ENCODE data around the gene ACTL7B.
"Not testable (repeated sequence)": the region's sequence is repeated elsewhere in the genome, so short reads cannot be mapped to it uniquely, and the experiment has no call there.

Gene ACTL7B, protein sequence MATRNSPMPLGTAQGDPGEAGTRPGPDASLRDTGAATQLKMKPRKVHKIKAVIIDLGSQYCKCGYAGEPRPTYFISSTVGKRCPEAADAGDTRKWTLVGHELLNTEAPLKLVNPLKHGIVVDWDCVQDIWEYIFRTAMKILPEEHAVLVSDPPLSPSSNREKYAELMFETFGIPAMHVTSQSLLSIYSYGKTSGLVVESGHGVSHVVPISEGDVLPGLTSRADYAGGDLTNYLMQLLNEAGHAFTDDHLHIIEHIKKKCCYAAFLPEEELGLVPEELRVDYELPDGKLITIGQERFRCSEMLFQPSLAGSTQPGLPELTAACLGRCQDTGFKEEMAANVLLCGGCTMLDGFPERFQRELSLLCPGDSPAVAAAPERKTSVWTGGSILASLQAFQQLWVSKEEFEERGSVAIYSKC

DNA sequence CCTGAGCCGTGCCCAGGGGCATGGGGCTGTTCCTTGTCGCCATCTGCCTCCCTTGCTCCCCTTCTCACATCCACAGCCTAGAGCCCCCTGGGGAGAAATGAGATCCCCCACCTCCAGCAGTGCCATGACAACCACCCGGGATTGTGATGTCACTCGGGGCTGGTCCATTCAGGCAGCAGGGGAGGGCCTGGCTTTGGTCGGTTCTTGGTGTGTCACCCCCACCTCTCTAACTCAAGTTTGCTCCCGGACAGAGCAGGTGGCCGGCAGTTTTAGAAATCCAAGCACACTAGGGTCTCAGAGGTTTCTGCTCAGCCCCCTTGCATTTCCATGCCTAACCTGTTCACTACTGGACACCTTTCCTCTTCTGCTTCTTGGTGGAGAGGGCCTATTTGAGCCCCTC is at the start of gene ACTL7B:
ACTL7B (minus strand) TSS at position 99 of the 400 bp plus-strand sequence; CDS start at position 43, 56 bp downstream.
- no peak for DNase-seq (ENCODE audit: low read depth, low spot score)

DNA sequence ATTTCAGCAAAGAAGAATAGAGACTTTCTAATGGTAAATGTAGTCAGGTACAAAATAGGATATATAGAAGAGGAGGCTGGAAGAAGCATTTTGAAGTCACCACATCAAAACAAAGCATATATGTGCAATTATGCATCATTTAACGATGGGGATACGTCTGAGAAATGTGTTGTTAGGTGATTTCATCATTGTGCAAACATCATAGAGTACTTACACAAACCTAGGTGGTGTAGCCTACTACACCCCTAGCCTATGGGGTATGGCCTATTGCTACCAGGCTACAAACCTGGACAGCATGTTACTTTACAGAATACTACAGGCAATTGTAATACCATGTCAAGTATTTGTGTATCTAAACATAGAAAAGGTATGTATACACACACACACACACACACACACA is 49.7 kb upstream of the ACTL7B start:
- DNase-seq (ENCODE audit: low read depth, low spot score), result no peak

DNA sequence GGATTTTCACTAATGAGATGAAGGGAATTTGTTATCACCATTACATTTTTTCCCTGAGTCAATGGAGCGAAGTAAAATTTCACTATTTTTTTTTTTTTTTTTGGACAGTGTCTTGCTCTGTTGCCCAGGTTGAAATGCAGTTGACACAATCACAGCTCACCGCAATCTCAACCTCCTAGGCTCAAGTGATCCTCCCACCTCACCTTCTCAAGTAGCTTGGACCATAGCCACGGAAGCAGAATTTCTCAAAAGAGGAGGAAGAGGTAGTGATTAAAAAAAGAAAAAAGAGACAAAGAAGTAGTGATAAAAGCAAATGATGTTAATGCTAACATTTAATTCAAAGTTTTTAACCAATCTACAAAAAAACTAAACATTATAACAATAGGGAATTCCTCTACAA is 48.4 kb upstream of the ACTL7B start:
- no peak for DNase-seq (ENCODE audit: low read depth, low spot score)

DNA sequence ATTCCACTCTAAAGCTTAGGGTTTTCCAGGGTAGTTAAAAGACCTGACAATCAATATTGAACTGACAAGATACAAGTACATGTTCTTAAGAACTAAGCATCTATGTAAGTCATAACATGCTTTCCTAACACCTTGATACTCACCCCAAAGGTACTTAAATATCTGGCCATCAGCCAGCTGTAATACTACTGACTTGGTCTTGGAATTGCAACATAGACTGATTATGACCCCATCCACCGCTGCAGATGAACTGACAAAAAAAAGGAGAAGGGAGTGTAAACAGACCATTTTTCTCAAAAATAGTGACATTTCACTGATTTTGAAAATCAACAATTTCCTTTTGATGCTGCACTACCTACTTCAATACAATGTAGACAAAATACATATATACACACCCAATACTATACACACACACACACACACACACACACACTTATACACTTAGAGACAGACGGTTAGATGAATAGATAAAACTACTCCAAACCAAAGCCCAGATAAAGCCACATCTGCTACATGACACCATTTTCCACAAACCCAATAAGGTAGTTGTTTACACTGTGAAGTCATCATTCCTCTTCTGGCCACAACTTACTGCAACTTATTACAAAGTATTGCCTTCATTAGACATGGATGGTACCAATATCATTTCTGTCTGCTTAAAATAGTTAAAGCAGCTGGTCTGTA is 47.8 kb upstream of the ACTL7B start:
- no peak for DNase-seq (ENCODE audit: low read depth, low spot score)

DNA sequence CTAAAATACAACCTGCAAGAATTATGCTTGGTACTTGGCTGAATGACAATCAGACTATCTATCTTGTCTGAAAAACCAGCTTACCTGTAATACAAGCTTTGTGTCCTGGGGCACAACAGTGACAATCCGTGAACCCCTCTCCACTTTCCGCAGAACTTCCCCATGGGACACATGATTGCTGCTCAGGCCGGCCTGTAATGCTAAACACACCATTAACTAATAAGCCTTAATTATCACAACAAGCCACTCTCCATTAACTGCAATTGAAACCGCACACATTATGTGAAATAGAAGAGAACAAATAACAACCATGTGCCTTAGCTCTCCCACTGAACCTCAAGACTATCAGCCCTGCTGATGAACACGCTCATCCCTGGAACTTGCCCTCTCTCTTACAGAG is 44.4 kb upstream of the ACTL7B start:
- DNase-seq (ENCODE audit: low read depth, low spot score), result no peak

DNA sequence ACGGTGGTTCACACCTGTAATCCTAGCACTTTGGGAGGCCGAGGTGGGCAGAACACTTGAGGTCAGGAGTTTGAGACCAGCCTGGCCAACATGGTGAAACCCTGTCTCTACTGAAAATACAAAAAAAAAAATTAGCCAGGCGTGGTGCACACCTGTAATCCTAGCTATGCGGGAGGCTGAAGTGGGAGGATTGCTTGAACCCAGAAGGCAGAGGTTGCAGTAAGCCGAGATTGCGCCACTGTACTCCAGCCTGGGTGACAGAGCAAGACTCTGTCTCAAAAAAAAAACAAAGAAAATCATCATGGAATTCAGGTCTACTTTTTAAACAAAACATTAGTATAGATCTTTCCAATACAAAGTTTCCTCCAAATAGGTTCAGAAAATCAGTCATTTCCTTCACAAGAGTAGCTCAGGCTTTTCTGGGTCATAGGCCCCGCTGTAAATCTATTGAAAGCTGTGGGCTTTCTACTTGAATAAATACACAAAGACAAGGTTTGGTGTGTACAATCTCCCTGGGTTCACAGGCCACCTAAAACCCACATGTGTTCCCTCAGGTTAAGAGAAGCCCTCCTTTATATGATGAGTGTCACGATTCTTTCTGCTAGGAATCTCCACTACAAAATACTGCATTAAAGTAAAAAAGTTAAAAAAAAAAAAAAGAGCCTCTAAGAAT is 43.4 kb upstream of the ACTL7B start:
- DNase-seq (ENCODE audit: low read depth, low spot score), result not testable (repeated sequence)

DNA sequence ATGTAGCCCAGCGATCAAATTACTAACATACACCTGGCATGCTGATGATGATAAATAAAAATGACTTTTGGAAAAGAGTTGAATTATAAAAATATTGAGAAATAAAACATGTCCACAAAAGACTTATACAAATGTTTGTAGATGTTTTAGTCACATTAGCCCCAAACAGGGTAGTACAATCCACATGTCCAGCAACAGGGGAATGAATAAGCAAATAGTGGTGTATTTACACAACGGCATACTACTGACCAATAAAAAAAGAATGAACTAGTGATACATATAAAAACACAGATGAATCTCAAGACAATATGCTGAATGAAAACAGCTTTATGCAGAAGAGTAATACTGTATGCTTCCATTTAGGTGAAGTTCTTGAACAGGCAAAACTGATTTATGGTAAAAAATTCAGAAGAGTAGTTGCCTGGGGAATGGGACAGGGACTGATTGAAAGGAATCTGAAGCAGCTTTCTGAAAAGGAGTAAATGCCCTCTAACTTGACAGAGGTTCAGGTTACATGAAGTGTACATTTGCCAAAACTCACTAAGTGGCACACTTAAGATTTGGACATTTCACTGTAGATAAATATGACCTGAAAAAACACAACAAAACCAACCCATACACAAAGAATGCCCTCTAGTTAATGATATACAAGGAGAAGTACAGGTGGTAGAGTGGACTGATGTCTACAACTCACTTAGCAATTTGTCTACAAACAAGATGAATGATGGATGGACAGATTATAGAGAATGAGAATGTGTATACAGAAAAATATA is 41.7 kb upstream of the ACTL7B start:
- no peak for DNase-seq (ENCODE audit: low read depth, low spot score)

DNA sequence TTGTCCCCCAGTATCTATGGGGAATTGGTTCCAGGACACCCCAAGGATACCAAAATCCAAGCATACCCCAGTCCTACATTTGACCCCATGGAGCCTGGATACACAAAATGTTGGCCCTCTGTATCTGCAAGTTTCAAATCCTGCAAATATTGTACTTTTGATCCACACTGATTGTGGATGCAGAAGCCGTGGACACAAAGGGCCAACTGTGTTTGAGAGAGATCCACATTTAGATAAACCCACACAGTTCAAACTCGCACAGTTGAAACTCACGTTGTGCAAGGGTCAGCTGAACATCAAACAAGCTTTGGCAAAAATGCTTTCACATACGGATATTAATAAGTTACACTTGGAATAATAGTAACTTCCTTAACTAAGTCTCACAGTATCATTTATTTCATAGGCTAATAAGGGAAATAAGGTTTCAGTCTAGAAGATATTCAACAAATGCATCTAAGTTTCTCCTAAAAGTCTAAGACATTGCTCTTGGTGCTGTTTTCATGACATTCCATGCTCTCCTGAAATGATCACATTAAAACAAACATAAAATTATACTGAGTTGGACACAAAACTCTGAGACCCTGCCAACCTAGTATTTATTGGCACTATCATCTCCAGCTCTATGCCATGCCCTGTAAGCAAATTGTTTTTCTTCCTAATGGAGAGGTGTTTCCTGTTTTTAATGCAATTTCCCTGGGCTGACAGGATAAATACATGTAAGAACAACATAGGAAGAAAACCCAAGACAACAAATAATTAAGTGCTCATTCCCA is 38.6 kb upstream of the ACTL7B start:
- no peak for DNase-seq (ENCODE audit: low read depth, low spot score)

DNA sequence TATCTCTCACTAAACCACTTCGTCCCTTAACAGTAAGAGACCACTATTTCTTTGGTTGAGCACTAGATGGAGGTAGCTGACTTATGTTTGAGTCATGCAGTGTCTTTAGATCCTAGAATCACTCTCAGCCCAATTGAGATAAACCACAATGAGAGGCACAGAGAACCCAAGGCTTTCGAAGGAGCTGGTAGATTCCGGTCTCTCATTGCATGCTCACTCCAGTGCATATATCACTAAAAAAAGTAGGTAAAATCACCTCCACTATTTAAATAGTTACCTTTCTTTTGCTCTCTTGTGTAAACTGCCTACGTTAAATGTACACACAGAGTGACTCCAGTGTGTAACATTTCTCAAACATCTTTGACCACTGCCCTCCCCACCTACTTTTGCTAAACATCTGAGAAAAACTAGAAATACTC is 33.9 kb upstream of the ACTL7B start:
- DNase-seq (ENCODE audit: low read depth, low spot score), result no peak

DNA sequence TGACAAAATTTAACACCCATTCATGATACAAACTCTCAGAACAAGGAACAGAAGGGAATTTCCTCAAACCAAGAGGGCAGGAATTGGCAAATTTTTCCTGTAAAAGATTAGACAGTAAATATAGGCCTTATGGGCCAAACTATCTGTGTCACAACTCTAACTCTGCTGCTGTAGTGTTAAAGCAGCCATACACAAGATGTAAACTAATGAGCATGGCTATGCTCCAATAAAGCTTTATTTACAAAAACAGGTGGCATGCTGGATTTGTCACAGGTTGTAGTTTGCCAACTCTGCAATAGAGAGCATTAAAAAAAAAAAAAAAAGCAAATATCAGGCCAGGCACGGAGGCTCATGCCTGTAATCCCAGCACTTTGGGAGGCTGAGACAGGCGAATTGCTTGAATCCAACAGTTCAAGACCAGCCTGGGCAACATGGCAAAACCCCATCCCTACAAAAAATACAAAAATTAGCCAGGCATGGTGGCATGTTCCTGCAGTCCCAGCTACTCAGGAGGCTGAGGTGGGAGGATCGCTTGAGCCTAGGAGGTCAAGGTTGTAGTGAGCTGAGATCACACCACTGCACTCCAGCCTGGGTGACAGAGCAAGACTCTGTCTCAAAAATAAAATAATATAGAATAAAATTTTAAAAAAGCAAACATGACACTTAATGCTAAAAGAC is 30.9 kb upstream of the ACTL7B start:
- DNase-seq (ENCODE audit: low read depth, low spot score), result not testable (repeated sequence)

DNA sequence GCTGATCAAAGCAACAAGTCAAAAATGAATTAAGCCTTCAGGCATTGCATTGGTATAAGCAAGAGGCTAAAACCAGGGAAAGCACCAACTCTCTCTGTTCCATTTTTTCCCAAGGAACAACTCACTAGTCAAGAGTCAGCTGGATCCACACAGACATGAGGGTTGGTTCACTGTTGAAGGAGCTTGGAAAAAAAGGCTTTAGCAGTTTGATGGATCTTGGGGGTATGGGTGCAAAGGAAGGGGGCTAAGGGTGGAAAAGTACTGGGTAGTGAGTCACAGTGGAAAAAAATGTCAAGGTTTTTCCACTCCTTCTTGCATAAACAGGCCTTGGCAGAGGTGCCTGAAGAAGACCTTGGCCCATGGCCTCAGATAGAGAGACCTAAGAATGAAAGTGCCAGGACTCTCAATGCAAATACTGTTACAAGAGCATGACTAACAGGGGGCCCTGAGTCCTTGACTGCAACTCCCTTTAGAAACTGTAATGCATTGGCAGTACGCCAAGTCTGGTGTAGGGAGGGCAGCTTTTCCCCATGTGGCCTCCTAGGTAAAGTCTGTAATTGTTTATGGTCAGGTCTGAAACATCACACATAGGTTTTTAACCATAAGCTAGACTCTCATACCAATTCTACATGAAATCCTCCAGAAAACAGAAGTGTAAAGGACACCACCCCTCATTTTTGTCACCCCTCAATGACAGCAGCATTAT is 30.0 kb upstream of the ACTL7B start:
- DNase-seq (ENCODE audit: low read depth, low spot score), result no peak

DNA sequence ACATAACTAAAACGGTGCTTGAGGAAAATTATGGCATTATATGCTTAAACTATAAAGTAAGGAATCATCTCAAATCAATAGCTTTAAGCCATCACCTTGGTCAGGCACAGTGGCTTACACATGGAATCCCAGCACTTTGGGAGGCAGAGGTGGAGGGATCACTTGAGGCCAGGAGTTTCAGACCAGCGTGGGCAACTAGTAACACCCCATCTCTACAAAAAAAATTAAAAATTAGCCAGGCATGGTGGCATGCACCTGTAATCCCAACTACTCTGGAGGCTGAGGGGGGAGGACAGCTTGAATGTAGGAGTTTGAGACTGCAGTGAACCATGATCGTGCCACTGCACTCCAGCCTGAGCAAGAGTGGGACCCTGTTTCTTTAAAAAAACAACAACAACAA is 28.9 kb upstream of the ACTL7B start:
- DNase-seq (ENCODE audit: low read depth, low spot score), result no peak

DNA sequence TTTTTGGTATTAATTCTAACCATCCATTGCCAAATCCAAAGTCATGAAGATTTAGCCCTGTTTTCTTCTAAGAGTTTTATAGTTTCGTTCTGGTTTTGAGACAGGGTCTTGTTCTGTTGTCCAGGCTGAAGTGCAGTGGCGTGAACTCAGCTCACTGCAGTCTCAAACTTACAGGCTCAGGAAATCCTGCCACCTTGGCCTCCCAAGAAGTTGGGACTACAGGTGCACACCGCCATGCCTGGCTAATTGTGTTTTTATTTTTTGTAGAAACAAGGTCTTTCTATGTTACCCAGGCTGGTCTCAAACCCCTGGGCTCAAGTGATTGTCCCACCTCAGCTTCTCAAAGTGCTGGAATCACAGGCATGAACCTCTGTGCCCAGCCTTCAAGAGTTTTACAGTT is 27.3 kb upstream of the ACTL7B start:
- DNase-seq (ENCODE audit: low read depth, low spot score), result no peak

DNA sequence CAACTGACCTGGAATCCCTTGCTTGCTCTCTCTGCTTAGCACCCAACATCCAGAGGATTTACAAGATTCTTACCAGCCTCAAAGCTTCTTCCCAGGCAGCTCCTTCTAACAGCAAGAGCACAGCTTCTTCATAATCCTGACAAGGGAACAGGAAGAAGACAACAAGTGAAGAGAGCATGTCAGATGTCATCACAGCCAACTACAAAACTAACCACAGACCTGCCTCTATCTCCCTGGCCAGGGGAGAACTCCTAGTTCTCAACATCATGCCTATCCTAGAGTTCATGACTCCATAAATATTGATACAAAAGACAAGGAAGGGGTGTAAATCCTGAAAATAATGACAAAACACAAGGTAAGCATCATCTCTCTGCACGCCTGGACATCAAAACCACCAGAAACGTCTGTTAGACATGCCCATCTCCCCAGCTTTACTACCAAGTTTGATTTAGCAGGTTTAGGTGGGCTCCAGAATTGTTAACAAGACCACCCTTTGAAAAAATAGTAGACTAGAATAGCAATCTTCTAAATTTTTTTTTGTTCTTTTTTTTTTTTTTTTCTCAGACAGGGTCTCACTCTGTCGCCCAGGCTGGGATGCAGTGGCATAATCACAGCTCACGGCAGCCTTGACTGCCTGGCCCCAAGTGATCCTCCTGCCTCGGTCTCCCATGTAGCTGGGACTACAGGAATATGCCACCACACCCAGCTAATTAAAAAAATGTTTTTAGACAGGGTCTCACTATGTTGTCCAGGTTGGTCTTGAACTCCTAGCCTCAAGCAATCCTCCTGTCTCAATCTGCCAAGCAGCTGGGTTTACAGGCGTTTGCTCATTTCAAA is 26.5 kb upstream of the ACTL7B start:
- DNase-seq (ENCODE audit: low read depth, low spot score), result no peak

DNA sequence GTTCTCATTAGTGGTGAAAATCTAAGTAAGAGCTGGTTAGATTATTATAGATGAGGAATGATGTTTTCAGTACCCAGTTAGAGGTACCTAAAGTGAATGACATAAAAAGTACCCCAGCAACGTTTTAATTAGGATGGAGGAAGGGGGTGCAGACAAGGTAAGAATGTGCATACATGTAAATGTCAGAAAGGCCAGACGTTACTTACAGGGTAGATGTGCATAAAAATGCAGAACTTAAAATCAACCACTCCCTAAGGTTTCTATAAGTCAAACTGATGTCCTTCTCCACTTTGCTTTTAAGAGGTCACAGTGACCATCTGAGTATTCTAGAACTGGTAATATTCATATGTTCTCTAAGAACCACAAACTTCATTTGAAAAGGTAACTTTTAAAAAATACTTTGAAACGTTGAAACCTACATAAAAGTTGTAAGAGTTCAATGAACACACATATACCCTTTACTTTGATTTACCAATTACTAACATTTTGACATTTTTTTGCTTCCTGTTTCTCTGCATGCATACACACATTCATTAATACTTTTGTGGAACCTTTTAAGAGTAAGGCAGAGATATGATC is 25.0 kb upstream of the ACTL7B start:
- DNase-seq (ENCODE audit: low read depth, low spot score), result no peak

DNA sequence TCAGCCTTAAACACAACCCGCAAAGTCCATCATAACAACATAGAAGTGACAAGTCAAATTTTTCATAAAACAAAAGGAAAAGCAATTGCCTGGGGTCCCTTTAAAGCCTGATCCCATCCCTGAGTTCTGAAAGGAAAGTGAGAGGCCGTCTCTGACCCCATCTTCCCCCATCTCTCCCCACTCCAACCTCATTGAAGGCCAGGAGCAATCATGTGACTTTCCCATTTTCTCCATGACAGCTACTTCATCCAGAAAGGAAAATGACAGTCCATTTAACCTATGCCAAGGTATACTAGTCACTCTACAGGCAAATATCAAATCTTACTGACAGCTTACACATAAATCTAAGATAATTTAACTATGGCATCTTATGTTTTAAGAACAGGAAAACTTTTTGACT is 21.7 kb upstream of the ACTL7B start:
- no peak for DNase-seq (ENCODE audit: low read depth, low spot score)

DNA sequence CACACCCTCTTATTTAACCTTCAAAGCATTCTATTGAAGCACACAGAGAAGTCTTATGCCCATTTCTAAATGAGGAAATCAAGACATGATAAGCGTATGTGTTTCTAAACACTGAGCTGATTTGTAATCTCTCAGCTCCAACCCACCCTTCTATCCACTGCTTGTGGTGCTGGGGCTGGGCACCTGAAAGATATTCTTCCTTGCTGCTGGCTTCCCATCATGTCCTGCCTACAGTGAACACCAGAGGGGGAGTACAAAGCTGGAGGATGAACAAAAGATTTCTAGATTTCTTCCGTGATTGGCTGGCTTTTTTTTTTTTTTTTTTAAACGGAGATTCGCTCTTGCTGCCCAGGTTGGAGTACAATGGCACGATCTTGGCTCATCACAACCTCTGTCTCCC is 20.6 kb upstream of the ACTL7B start:
- no peak for DNase-seq (ENCODE audit: low read depth, low spot score)

DNA sequence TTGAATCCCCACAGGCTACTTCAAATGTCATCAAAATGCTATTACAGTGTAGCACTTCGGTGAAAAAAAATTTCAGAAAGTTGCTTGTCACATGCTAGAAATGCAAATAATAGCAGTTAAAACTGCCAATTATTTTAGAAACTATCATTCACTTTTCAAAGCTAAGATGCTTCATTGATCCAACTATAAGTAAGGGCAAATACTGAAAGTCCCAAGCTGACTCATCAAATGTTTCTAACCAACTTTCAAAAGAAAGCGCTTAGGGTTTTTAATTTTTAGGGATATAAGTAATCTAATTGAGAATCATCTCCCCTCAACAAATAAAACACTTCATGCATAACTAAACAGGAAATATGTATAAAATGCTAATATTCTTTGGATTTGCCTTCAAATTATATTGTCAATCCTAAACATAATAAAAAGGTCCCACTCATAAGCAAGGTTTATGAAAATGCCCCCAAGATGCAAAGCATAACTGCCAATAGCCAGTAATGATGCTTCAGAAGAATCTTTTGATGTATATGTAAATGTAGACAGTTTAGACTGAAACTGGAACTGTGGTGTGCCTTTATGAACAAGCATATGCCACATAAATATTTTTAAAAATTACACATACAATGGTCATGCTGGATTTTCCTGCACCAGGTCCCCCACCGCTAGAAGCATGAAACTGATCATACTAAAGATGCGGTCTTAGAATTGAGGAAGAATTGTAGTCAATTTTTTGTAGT is 18.4 kb upstream of the ACTL7B start:
- DNase-seq (ENCODE audit: low read depth, low spot score), result no peak
